HK-2 (cell line): ENCODE results near the gene ZMYM3.
A peak's percentile ranks its signal among the peaks of the same experiment; 100 is the strongest.
"Not testable (repeated sequence)": the region's sequence is repeated elsewhere in the genome, so short reads cannot be mapped to it uniquely, and the experiment has no call there.

Experiments used
- DNase-seq: peaks from one replicate; pipeline ENCODE4 v3.0.0-alpha.2; 2018; ENCODE audit not compliant: unreplicated experiment

The ZMYM3 gene

DNA sequence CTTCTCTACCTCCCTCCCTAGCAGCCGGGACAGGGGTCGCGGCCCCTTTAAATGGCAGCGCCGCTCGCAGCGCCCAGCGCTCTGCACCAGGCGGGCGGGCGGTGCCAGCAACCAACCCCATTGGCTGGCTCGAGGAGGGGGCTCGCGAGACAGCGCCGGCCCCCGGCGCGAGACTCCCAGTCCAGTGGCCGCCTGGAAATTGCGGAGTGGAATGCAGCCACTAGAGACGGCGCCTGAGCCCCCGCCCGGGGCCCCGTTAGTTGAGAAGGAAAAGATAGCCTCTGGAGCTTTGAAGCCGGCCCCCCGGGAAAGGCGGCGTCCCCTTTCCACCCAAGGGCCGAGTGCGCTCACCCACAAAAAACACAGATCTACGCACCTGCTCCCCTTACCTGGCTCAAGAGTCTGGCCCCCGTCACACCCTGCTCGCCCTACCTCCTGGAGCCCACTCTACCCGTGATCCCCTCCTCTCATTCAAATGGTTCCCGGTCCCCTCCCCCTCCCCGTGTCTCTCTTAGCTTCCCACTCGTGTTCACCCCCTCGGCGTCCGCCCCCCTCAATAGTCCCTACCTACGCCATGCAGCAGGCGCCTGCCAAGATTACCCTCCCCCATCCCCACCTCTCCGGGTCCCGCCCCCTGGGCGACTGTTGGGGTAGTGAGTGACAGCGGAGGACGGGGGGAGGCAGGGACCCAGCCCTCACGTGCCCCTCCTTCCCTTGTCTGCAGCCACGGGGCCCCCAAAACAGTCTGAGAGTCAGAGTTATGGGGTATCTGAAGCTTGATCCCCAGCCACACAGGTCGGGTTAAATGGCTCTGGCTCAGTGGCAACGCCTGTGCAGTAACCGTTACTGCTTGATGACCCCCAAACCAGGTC, at the start of gene ZMYM3:
ZMYM3 (minus strand) TSS at position 49 of the 872 bp plus-strand sequence. CDS start 885 bp downstream, outside the sequence.
- DNase-seq: peak; percentile 83

DNA sequence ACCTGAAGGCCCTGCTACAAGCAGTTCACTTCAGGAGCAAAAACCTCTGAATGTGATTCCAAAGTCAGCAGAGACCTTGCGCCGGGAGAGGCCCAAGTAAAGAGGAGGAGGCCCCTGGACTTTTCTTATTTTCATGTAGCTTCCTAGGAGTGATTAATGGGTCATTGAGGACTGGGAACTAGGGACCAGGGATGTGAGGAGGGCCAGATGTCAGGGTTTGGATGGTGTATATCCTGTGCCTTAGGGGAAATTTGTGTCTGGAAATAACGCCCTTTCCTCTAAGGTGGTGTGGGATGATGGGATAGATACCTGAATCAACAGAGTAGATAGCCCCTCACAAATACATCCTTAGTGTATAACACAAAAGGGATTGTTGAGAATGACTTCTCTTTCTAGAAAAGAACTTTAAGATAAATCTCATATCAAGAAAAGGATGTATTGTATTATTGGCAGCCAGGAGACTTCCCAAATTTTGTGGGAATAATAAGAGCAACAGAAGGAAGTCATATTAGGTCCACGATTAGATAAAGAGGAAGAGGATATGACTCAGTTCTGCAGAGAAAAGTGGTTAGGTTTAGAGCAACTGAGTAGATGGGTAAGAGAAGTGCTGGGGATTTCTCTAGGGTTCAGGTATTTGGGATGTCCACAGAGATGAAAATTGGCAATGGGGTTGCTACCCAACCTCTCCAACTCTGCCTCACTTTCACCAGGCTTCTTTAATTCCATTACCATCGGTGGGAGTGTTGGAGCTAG, 48.7 kb upstream of the ZMYM3 start:
- no peak for DNase-seq

DNA sequence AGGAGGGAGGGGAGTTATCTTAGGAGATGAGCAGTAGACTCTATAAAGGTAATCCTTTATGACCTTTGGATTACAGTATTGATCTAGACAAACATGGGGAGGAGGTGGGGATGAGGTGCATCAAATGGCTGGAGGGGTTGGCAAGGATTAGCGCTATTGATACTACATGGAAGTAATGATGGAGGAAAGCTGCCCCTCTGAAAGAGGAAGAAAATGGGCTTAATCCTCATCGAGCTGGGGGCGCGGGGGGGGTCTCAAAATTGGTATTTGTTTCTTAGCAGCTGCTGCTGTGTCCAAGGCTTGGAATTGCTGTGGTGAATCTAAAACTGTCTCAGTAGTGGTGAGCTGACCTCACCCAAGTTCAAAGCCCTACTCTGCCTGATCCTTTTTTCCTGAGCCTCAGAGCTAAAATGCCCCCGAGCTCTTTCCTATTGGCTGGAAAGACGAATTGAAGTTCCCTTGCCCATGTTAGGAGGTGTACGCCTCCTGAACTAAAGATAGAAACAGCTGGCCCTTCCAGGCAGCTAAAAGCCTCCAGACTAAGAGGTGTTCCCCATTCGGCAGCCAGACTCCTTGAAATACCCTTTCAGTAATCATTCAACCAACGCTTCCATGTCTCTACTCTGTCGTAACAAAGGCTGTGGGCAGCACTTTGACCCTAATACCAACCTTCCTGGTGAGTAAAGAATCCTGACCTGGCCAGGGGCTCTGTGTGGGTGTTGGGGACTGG, 47.4 kb upstream of the ZMYM3 start, which contains the start of gene ITGB1BP2:
ITGB1BP2 (plus strand) TSS at position 556 of the 730 bp plus-strand sequence; CDS start at position 613, 57 bp downstream.
- peak; percentile 27 for DNase-seq

DNA sequence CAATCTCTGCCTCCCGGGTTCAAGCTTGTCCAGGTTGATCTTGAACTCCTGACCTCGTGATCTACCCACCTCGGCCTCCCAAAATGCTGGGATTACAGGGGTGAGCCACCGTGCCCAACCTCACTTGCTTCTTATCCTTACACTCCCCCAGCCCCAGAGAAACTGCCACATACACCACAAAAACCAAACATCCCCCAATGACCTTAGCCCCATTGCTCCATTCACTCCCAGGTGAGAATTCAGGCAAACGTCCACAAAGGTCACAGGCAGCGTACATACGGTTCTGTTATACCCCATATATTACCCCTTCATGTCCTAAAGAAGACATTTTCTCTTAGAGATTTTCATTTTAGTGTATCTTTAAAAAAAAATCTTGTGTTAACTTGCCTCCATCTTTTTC, 46.6 kb upstream of the ZMYM3 start:
- DNase-seq: not testable (repeated sequence)

DNA sequence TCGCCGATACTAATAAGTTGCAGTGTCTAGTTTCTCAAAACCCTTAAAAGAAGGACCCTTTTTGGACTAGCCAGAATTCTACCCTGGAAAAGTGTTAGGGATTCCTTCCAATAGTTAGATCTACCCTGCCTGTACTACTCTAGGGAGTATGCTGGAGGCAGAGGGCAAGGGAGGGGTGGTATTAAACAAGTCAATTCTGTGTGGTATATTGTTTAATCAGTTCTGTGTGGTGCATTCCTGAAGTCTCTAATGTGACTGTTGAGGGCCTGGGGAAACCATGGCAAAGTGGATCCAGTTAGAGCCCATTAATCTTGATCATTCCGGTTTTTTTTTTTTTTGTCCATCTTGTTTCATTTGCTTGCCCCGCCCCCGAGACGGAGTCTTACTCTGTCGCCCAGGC, 46.1 kb upstream of the ZMYM3 start:
- not testable (repeated sequence) for DNase-seq

DNA sequence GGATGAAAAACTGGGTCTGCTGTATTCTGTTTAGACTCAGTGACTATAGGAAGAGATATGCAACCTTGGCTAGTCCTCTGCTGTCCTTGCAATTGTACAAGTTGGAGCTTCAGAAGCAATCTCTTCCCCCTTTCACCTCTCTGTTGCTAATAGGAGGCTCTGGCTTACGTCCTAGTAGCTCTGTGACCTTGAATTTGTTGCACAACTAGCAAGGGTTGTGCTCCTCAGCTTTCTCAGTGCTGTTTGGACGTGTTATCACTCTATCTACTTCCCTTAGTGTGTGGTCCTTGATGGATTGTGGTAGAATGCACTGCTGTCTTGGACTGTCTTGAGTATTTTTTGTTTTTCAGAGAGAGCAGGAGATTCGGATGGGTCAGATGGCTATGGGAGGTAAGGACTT, 44.2 kb upstream of the ZMYM3 start:
- DNase-seq: no peak

DNA sequence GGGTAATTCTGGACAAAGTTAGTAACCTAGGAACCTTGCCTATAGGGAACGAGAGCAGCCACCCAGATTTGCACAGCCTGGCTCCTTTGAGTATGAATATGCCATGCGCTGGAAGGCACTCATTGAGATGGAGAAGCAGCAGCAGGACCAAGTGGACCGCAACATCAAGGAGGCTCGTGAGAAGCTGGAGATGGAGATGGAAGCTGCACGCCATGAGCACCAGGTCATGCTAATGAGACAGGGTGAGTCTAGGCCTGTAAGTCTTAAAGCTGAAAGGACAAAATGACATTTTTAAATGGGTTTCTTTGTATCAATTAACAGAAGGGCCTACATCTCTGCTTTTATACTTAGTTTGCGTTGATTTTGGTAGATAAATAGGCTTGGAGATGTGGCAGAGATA, 42.9 kb upstream of the ZMYM3 start:
- no peak for DNase-seq

DNA sequence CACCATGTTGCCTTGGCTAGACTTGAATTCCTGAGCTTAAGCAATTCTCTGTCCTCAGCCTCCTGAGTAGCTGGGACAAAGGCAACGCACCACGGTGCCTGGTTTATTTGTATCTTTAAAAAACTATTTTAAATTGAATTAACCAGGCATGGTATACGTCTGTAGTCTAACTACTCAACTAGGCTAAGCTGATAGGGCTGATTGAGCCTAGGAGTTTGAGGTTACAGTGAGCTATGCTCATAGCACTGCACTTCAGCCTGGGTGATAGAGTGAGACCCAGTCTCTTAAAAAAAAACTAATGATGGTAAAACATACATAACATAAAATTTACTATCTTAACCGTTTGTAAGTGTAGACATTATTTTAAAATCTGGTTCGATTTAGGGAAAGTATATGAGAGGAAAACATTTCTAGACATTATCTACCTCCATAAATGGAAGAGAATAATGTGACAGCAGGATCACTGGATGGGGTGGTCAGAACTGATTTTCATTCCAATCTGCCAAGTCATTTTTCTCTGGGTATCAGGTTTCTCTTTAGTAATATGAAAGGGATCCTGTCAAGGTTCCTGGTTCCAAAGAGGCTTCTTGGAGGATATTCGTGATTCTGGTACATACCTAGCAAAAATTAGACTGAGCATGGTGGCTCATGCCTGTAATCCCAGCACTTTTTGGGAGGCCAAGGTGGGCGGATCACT, 38.9 kb upstream of the ZMYM3 start:
- DNase-seq: no peak

DNA sequence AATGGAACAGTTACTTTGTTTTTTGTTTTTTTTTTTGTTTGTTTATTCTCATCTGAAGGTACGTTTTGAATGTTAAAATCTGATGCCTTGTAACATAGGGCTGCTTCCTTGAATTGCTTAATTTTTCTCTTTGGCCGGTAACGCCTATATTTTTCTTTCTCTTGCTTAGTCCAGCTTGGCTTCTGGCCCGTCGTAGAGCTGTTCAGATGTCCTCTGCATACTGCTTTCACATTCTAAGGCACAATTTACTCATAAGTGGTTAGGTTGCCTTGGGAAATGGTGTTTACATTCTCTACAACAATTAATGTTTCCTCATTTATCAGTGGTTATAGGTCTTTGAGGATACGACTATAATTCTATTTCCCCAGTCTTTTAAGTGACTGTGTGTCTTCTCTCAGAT, 37.4 kb upstream of the ZMYM3 start:
- no peak for DNase-seq

DNA sequence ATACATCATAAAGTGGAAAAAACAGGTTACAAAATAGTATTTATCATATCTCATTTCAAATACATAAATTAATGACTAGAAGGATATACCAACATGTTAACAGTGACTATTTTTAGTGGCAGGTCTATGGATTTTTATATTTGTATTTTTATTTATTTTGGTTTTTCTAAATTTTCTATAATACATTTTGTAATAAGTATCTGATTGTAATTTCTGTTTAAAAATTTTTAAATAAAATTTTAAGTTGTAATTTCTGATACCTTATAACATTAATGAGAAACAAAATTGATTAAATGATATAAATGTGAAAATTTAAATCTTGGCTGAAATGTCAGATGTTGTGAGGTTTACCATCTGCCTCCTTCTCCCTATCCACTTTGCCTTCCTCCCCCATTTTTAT, 32.0 kb upstream of the ZMYM3 start:
- no peak for DNase-seq

DNA sequence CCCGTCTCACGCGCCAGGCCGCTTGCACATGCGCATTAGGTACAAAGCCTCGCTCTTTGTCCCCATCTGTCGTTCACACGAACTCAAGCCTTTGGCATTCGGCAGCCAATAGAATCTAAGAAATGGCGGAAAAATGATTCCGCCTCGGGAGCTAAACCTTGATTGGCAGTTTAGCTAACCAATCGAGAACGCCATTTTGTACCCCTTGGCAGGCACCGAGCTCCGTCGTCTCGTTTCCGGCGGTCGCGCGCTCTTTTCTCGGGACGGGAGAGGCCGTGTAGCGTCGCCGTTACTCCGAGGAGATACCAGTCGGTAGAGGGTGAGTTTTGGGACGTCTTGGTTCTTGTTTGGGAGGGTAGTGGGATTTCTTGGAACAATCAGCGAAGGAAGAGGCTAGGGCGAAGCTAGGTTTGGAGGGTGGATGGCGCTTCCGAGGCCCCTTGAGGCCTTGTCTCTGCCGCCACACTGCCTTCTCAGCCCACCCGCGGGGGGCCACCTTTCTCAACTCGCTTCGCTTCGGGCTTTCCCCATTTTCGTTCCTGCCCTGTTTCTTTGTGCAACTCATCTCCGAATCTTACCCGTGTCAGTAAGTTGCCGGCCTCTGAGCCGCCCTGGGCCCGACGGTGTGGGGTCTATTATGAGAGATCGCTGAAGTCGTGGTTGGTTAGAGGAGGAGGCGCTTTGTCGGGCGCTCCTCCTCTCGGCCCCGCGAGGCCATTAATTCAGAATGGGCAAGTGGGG, 29.6 kb upstream of the ZMYM3 start, which contains the start of gene NONO:
NONO (plus strand) TSS at position 233 of the 741 bp plus-strand sequence. CDS start 7,003 bp downstream, outside the sequence.
- peak; percentile 87 for DNase-seq

DNA sequence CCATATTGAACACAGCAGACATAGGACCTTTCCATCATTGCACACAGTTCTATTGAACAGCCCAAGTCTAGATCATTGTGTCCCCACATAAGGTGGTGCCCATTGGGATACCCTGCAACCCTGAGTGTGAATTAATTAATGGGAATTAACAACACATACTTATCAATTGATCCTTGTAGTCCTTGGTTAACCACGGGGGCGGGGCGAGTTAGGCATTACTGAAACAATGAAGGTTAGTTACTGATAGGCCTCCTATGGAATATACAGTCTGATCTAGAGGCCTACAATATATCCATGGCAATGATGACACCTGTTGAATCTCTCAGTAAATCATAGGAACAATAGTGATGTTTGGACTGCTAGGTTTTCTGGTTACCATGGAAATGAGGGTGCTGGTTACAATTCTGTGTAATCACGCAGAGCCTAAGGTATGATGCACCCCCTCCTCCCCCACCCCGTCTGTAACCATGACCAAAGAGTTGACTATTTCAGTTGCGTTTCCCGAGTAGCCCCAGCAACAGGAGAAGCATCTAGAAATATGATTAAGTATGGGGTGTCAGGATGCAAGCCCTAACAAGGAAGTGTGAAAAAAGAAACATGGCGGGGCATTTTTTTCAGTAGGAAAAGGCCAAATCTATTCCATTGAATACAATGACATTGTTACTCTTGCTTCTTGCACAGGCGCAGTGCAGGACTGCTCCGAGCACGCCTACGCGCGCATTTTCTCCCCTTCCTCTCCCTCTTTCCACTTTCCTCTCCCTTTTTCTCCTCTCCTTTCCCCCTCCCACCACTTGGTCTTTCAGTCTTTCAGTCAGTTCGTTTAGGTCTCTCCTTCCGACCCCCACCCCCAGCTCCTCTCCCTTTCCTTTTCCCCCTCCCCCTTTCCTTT, 28.8 kb upstream of the ZMYM3 start:
- DNase-seq: no peak

DNA sequence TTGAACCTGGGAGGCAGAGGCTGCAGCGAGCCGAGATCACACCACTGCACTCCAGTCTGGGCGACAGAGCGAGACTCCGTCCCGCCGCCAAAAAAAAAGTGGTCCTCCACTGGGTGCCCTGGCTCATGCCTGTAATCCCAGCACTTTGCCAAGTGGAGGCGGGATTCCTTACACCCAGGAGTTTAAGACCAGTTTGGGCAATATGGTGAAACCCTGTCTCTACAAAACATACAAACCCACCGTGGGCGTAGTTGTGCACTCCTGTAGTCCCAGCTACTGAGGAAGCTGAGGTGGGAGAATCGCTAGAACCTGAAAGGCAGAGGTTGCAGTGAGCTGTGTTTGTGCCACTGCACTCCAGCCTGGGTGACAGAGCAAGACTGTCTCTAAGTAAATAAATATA, 27.4 kb upstream of the ZMYM3 start:
- not testable (repeated sequence) for DNase-seq

DNA sequence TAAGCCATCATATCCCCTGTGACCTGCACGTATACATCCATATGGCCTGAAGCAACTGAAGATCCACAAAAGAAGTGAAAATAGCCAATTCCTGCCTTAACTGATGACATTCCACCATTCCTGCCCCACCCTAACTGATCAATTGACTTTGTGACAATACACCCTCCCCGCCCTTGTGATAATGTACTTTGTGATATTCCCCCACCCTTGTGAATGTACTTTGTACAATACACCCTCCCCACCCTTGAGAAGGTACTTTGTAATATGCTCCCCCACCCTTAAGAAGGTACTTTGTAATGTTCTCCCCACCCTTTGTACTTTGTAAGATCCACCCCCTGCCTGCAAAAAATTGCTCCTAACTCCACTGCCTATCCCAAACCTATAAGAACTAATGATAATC, 18.4 kb upstream of the ZMYM3 start:
- DNase-seq: not testable (repeated sequence)

DNA sequence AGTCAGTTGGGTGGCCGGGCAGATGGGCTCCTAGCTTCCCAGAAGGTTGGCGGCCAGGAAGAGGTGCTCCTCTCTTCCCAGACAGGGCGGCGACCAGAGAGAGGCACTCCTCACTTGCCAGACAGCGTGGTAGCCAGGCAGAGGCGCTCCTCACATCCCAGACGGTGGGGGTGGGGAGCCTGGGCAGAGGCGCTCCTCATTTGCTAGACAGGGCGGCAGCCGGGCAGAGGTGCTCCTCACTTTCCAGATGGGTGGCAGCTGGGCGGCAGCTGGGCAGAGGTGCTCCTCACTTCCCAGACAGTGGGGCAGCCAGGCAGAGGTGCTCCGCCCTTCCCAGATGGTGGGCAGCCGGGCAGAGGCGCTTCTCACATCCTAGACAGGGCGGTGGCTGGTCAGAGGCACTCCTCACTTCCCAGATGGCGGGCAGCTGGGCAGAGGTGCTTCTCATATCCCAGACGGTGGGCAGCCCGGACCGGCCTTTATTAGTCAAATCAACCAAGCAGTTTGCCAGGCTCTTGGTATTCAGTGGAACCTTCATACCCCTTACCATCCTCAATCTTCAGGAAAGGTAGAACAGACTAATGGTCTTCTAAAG, 16.0 kb upstream of the ZMYM3 start:
- no peak for DNase-seq

DNA sequence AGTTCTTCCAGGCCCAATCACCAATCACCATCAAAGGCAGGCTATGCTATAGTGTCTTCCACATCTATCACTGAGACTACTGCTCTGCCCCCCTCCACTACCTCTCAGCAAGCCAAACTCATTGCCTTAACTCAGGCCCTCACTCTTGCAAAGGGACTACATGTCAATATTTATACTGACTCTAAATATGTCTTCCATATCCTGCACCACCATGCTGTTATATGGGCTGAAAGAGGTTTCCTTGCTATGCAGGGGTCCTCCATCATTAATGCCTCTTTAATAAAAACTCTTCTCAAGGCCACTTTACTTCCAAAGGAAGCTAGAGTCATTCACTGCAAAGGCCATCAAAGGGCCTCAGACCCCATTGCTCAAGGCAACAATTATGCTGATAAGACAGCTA, 14.7 kb upstream of the ZMYM3 start:
- DNase-seq: not testable (repeated sequence)

DNA sequence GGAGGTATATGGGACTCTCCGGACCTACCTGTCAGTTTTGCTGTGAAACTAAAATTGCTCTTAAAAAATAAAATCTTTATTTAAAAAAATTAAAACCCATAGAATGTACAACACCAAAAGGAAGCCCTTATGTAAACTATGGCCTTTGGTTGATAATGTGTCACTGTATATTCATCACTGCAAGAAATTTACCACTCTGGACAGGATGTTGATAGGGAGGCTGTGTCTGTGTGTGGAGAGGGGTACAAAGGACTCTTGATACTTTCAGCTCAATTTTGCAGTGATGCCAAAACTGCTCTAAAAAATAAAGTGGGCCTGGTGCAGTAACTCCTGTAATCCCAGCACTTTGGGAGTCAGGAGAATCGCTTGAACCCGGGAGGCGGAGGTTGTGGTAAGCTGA, 2.9 kb upstream of the ZMYM3 start:
- no peak for DNase-seq

DNA sequence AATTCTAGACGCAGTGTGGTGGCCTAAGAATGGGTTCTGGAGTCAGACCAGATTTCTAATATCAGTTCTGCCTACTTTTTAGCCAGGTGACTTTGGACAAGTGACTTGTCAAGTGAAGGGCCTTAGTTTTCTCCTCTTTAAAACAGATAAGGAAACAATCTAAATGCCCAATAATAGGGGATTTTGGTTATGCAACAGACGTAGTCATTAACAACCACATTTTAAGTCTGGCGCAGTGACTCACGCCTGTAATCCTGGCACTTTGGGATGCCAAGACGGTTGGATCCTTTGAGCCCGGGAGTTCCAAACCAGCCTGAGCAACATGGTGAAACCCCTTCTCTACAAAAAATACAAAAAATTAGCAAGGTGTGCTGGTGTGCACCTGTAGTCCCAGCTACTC, 2.1 kb upstream of the ZMYM3 start:
- DNase-seq: no peak
